ENCODE data around the gene FAM219A.
"Not testable (repeated sequence)": the region's sequence is repeated elsewhere in the genome, so short reads cannot be mapped to it uniquely, and the experiment has no call there.

FAM219A gene

GRCh38 chr9:34443976-34444375 is 14.4 kb downstream of the FAM219A start:
- no peak for DNase-seq (ENCODE audit: low read depth in 2 of 2)

- DNase-seq (ENCODE audit: low read depth in 2 of 2) = no peak
Observed at GRCh38 chr9:34443533-34443932, 14.8 kb downstream of the FAM219A start.

GRCh38 chr9:34442770-34443169 is 15.6 kb downstream of the FAM219A start:
- no peak for DNase-seq (ENCODE audit: low read depth in 2 of 2)

- DNase-seq (ENCODE audit: low read depth in 2 of 2) = no peak
Observed at GRCh38 chr9:34440017-34440416, 18.4 kb downstream of the FAM219A start.

- DNase-seq (ENCODE audit: low read depth in 2 of 2) = not testable (repeated sequence)
Observed at GRCh38 chr9:34438465-34438864, 19.9 kb downstream of the FAM219A start.

GRCh38 chr9:34437926-34438307 is 20.5 kb downstream of the FAM219A start:
- DNase-seq (ENCODE audit: low read depth in 2 of 2) = not testable (repeated sequence)

- peak in 1 of 2 donors; percentile 19 for DNase-seq (ENCODE audit: low read depth in 2 of 2)
Observed at GRCh38 chr9:34437006-34437925, 21.1 kb downstream of the FAM219A start.

GRCh38 chr9:34431667-34432066 is 26.7 kb downstream of the FAM219A start:
- no peak for DNase-seq (ENCODE audit: low read depth in 2 of 2)

- no peak for DNase-seq (ENCODE audit: low read depth in 2 of 2)
Observed at GRCh38 chr9:34430843-34431437, 27.4 kb downstream of the FAM219A start.

- DNase-seq (ENCODE audit: low read depth in 2 of 2) = no peak
Observed at GRCh38 chr9:34428325-34428958, 29.9 kb downstream of the FAM219A start.

- no peak for DNase-seq (ENCODE audit: low read depth in 2 of 2)
Observed at GRCh38 chr9:34426347-34427074, 31.9 kb downstream of the FAM219A start.

GRCh38 chr9:34419716-34420504 is 38.5 kb downstream of the FAM219A start:
- DNase-seq (ENCODE audit: low read depth in 2 of 2) = no peak

GRCh38 chr9:34417734-34418133 is 40.6 kb downstream of the FAM219A start:
- no peak for DNase-seq (ENCODE audit: low read depth in 2 of 2)

GRCh38 chr9:34413231-34413852 is 45.0 kb downstream of the FAM219A start:
- no peak for DNase-seq (ENCODE audit: low read depth in 2 of 2)

- DNase-seq (ENCODE audit: low read depth in 2 of 2) = no peak
Observed at GRCh38 chr9:34412336-34412735, 46.0 kb downstream of the FAM219A start.

GRCh38 chr9:34409154-34409553 is 49.2 kb downstream of the FAM219A start:
- DNase-seq (ENCODE audit: low read depth in 2 of 2) = no peak

GRCh38 chr9:34408173-34408572 is 50.2 kb downstream of the FAM219A start:
- no peak for DNase-seq (ENCODE audit: low read depth in 2 of 2)

GRCh38 chr9:34406219-34406618 is 52.2 kb downstream of the FAM219A start:
- DNase-seq (ENCODE audit: low read depth in 2 of 2) = no peak

- DNase-seq (ENCODE audit: low read depth in 2 of 2) = no peak
Observed at GRCh38 chr9:34405719-34406118, 52.7 kb downstream of the FAM219A start.

GRCh38 chr9:34403554-34404380 is 54.6 kb downstream of the FAM219A start:
- DNase-seq (ENCODE audit: low read depth in 2 of 2) = no peak

Measured in stimulated activated CD8-positive, alpha-beta memory T cell treated with anti-CD3 and anti-CD28 coated beads, Interleukin-15, amount 100 ng/mL, for 48 hours (primary cell).